GM23338 (cell line): Measurements from ENCODE around the gene GPR141. TPM values are rescaled to one million over a fixed set of nuclear protein-coding genes. Genes with fewer than 3 reads are reported as not detected.

ENCODE experiments used
- ATAC-seq: fragments of 200-7000 bp; cut with Tn5 transposase; 3 replicates; pipeline ENCODE4 v1.9.1; 2020
- DNase-seq: peaks from one replicate; pipeline ENCODE4 v3.0.0-alpha.2; 2015; ENCODE audit warnings: low spot score
- H2AFZ ChIP-seq: fragments of 200-600 bp; sonication (generic); 2 replicates; pipeline ENCODE4 v1.8.0; 2016; ENCODE audit warnings: antibody characterized with exemption, mild to moderate bottlenecking, moderate library complexity
- H3F3A ChIP-seq: fragments of 200-600 bp; sonication (generic); replicated peaks from 2 replicates; pipeline ENCODE4 v1.8.0; 2017; ENCODE audit warnings: antibody characterized with exemption, mixed run types, low read depth
- H3K27ac ChIP-seq: fragments of 200-600 bp; sonication (generic); 2 replicates; pipeline ENCODE4 v1.6.1; 2016; ENCODE audit warnings: low read depth
- H3K27me3 ChIP-seq: fragments of 200-600 bp; sonication (generic); 2 replicates; pipeline ENCODE4 v1.8.0; 2016; ENCODE audit warnings: mild to moderate bottlenecking, mixed run types, moderate library complexity; ENCODE audit not compliant: insufficient read depth
- H3K36me3 ChIP-seq: fragments of 200-600 bp; sonication (generic); 2 replicates; pipeline ENCODE4 v1.8.0; 2016; ENCODE audit warnings: mild to moderate bottlenecking; ENCODE audit not compliant: insufficient read depth
- H3K4me1 ChIP-seq: fragments of 200-600 bp; sonication (generic); 2 replicates; pipeline ENCODE4 v1.8.0; 2016; ENCODE audit warnings: mild to moderate bottlenecking, moderate library complexity; ENCODE audit not compliant: insufficient read depth
- H3K4me2 ChIP-seq: fragments of 200-600 bp; sonication (generic); 2 replicates; pipeline ENCODE4 v1.7.1; 2017; ENCODE audit warnings: mixed run types
- H3K4me3 ChIP-seq: fragments of 200-600 bp; sonication (generic); 2 replicates; pipeline ENCODE4 v1.6.1; 2016; ENCODE audit warnings: mixed run types
- H3K79me2 ChIP-seq: fragments of 200-600 bp; sonication (generic); replicated peaks from 2 replicates; pipeline ENCODE4 v1.8.0; 2017; ENCODE audit warnings: mild to moderate bottlenecking; ENCODE audit not compliant: insufficient read depth
- H3K9me2 ChIP-seq: fragments of 200-600 bp; sonication (generic); 2 replicates; pipeline ENCODE4 v1.8.0; 2017; ENCODE audit not compliant: insufficient read depth
- H4K20me1 ChIP-seq: fragments of 200-600 bp; sonication (generic); replicated peaks from 2 replicates; pipeline ENCODE4 v1.8.0; 2017; ENCODE audit warnings: mild to moderate bottlenecking; ENCODE audit not compliant: insufficient read depth
- H3K27ac Mint-ChIP-seq: 2 replicates; pipeline ENCODE4 v1.8.0; 2020; ENCODE audit warnings: inconsistent platforms, mild to moderate bottlenecking, moderate library complexity, mixed read lengths
- H3K27me3 Mint-ChIP-seq: 3 replicates; pipeline ENCODE4 v1.8.0; 2022; ENCODE audit warnings: low read depth, mild to moderate bottlenecking, moderate library complexity, mixed read lengths, inconsistent platforms; ENCODE audit not compliant: insufficient read depth, poor library complexity
- H3K36me3 Mint-ChIP-seq: 3 replicates; pipeline ENCODE4 v1.8.0; 2021; ENCODE audit warnings: low read depth, mild to moderate bottlenecking, inconsistent platforms, moderate library complexity, mixed read lengths
- H3K4me1 Mint-ChIP-seq: 3 replicates; pipeline ENCODE4 v1.8.0; 2020; ENCODE audit warnings: mild to moderate bottlenecking, inconsistent platforms, mixed read lengths
- H3K4me3 Mint-ChIP-seq: 3 replicates; pipeline ENCODE4 v1.8.0; 2021; ENCODE audit warnings: moderate library complexity, mild to moderate bottlenecking, inconsistent platforms, mixed read lengths
- H3K9me3 Mint-ChIP-seq: 3 replicates; pipeline ENCODE4 v1.8.0; 2020; ENCODE audit warnings: moderate library complexity, mild to moderate bottlenecking, inconsistent platforms, mixed read lengths
- CREB1 ChIP-seq: fragments of 250-450 bp; sonication (Bioruptor Pico); IDR thresholded peaks from 2 replicates; pipeline ENCODE4 v1.5.0; 2020; ENCODE audit warnings: low read depth, mild to moderate bottlenecking, moderate library complexity
- CTCF ChIP-seq, 2 experiments: fragments of 200-600 bp in 1 of 2; sonication (generic) in 1 of 2; conservative IDR thresholded peaks; 2 replicates each; pipeline versions ENCODE4 v1.5.1 to v1.6.1; 2016 to 2017; ENCODE audit warnings: antibody characterized with exemption in 2 of 2, low read depth in 2 of 2, mild to moderate bottlenecking in 2 of 2, moderate library complexity in 1 of 2
- EZH2 ChIP-seq: fragments of 200-600 bp; sonication (generic); IDR thresholded peaks from one replicate; pipeline ENCODE4 v1.8.0; 2017; ENCODE audit warnings: antibody characterized with exemption, mild to moderate bottlenecking, low read depth; ENCODE audit not compliant: unreplicated experiment
- EZH2phosphoT487 ChIP-seq: fragments of 200-600 bp; sonication (generic); IDR thresholded peaks from one replicate; pipeline ENCODE4 v1.8.1; 2018; ENCODE audit warnings: antibody characterized with exemption; ENCODE audit not compliant: unreplicated experiment
- JUNB ChIP-seq: IDR thresholded peaks from one replicate; pipeline ENCODE4 v1.6.1; 2016; ENCODE audit warnings: antibody characterized with exemption; ENCODE audit not compliant: unreplicated experiment
- NANOG ChIP-seq: IDR thresholded peaks from 2 replicates; pipeline ENCODE4 v1.6.1; 2016; ENCODE audit warnings: antibody characterized with exemption, borderline replicate concordance
- POLR2AphosphoS5 ChIP-seq: IDR thresholded peaks from 2 replicates; pipeline ENCODE4 v1.6.1; 2016; ENCODE audit warnings: antibody characterized with exemption, low read depth
- STAT1 ChIP-seq: IDR thresholded peaks from one replicate; pipeline ENCODE4 v1.6.1; 2016; ENCODE audit warnings: antibody characterized with exemption; ENCODE audit not compliant: unreplicated experiment
- ZNF114 ChIP-seq: fragments of 250-450 bp; sonication (Bioruptor Pico); IDR thresholded peaks from 2 replicates; pipeline ENCODE4 v1.5.0; 2020; ENCODE audit warnings: mild to moderate bottlenecking, moderate library complexity
- ZNF331 ChIP-seq: fragments of 250-450 bp; sonication (Bioruptor Pico); IDR thresholded peaks from 2 replicates; pipeline ENCODE4 v1.5.0; 2020; ENCODE audit warnings: low read depth, mild to moderate bottlenecking, moderate library complexity
- polyA plus RNA-seq: library from polyadenylated mRNA; unstranded; fragments of >200 nt; fragmentation: Nextera tagmentation; extraction: Ambion mirVana; gene quantifications from 2 replicates; pipeline ENCODE4 v1.2.1, GENCODE V29; 2016
- total RNA-seq: library from RNA; depleted of rRNA; stranded (reverse); fragments of >200 nt; shearing (Covaris generic); gene quantifications from 2 replicates; pipeline ENCODE4 v1.2.3, GENCODE V29; 2014
- TF ChIP-seq, protein P1 (sequence below): fragments of 250-450 bp; sonication (Bioruptor Pico); IDR thresholded peaks from 2 replicates; pipeline ENCODE4 v1.5.0; 2020; ENCODE audit warnings: mild to moderate bottlenecking, moderate library complexity
- TF ChIP-seq, protein P2 (sequence below): IDR thresholded peaks from one replicate; pipeline ENCODE4 v1.6.1; 2018; ENCODE audit warnings: antibody characterized with exemption; ENCODE audit not compliant: unreplicated experiment

Gene GPR141
- total and polyA plus RNA-seq, 2 experiments from 2014 or later = 0.80 TPM; not detected in 1

DNA sequence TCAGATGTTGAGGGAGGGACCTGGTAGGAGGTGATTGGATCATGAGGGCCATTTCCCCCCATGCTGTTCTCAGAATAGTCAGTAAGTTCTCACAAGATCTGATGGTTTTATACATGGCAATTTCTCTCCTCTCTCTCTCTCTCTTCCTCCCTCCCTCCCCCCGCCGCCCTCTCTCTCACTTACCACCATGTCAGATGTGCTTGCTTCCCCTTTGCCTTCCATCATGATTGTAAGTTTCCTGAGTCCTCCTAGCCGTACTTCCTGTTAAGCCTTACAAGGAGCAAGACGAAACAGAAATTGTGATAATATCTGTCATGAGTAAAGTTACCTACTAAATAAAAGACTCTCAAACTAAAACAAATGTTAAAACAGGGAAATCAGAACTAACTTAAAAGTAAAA lies 19.9 kb upstream of the GPR141 start (continued):
- no peak for TF ChIP-seq ZNF331 (CRISPR knock-in tag)
- no peak for TF ChIP-seq NANOG

DNA sequence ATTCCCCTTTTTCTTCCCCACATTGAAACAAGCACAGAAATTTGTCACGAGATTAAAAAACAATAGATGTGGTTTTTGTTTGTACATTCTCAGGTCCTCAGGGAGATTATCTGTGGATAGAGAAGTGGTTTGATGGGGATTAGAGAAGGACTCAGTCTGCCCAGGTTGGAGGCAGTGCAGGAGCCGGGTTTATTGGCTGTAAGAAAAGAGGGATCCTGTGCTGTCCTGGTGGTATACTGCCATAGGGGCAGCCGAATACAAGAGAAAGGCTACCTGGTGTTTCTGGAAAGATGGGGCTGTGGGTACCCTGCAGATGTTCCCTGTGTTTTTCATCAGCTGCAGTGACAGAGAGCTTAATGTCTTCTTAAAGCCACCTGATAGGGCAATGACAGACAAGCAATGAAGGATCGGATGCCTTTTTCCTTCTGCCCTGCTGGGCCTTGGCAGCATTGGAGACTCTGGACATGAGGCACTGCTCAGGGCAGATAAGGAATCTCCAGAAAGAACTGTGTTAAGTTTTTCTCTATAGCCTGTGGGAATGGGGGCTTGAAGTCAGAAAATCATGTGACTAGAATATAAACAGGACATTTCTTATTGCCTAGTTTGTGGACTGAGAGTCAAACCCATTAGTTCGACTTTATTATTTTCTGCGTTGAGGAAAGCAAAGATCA lies 18.1 kb upstream of the GPR141 start:
- no peaks in the 10 kb centered on the region for H3K79me2 ChIP-seq
- H3K27me3 ChIP-seq = no peaks in the 10 kb centered on the region
- H3K4me1 ChIP-seq = peaks cover 42% of the 10 kb centered on the region
- peaks cover 1% of the 10 kb centered on the region for H3K27me3 Mint-ChIP-seq
- H3K36me3 ChIP-seq = no peaks in the 10 kb centered on the region
- H3K27ac ChIP-seq = no peak overlapping the region
- peaks cover 39% of the 10 kb centered on the region for H3K4me1 Mint-ChIP-seq
- peak overlapping the region; percentile 41; the same call in 1 of the 2 replicates for H2AFZ ChIP-seq
- no peaks in the 10 kb centered on the region for H3K36me3 Mint-ChIP-seq
- H3K4me2 ChIP-seq = peak overlapping the region; percentile 68
- no peaks in the 10 kb centered on the region for H3K9me3 Mint-ChIP-seq
- no peak overlapping the region for H3K27ac Mint-ChIP-seq
- H3F3A ChIP-seq = 0 out of 2 replicates have a peak, but pooled peaks cover 3% of the 10 kb centered on the region
- no peak overlapping the region for H3K4me3 Mint-ChIP-seq
- DNase-seq (no peak), ATAC-seq (peak; percentile 76)
- no peak overlapping the region for H3K4me3 ChIP-seq
- no peaks in the 10 kb centered on the region for H4K20me1 ChIP-seq
- H3K9me2 ChIP-seq = 0 out of 2 replicates have a peak, but pooled peaks cover 4% of the 10 kb centered on the region
- no peak for TF ChIP-seq CREB1
- TF ChIP-seq EZH2phosphoT487 = no peak
- TF ChIP-seq ZNF331 (CRISPR knock-in tag) = no peak
- TF ChIP-seq NANOG = no peak
- TF ChIP-seq EZH2 = no peak
- no peak for TF ChIP-seq STAT1
- TF ChIP-seq JUNB = no peak
- no peak for TF ChIP-seq CTCF (conservative IDR thresholded peaks at IDR 0.05; ENCODE audit: low read depth in 2 of 2)
- TF ChIP-seq, protein P1, sequence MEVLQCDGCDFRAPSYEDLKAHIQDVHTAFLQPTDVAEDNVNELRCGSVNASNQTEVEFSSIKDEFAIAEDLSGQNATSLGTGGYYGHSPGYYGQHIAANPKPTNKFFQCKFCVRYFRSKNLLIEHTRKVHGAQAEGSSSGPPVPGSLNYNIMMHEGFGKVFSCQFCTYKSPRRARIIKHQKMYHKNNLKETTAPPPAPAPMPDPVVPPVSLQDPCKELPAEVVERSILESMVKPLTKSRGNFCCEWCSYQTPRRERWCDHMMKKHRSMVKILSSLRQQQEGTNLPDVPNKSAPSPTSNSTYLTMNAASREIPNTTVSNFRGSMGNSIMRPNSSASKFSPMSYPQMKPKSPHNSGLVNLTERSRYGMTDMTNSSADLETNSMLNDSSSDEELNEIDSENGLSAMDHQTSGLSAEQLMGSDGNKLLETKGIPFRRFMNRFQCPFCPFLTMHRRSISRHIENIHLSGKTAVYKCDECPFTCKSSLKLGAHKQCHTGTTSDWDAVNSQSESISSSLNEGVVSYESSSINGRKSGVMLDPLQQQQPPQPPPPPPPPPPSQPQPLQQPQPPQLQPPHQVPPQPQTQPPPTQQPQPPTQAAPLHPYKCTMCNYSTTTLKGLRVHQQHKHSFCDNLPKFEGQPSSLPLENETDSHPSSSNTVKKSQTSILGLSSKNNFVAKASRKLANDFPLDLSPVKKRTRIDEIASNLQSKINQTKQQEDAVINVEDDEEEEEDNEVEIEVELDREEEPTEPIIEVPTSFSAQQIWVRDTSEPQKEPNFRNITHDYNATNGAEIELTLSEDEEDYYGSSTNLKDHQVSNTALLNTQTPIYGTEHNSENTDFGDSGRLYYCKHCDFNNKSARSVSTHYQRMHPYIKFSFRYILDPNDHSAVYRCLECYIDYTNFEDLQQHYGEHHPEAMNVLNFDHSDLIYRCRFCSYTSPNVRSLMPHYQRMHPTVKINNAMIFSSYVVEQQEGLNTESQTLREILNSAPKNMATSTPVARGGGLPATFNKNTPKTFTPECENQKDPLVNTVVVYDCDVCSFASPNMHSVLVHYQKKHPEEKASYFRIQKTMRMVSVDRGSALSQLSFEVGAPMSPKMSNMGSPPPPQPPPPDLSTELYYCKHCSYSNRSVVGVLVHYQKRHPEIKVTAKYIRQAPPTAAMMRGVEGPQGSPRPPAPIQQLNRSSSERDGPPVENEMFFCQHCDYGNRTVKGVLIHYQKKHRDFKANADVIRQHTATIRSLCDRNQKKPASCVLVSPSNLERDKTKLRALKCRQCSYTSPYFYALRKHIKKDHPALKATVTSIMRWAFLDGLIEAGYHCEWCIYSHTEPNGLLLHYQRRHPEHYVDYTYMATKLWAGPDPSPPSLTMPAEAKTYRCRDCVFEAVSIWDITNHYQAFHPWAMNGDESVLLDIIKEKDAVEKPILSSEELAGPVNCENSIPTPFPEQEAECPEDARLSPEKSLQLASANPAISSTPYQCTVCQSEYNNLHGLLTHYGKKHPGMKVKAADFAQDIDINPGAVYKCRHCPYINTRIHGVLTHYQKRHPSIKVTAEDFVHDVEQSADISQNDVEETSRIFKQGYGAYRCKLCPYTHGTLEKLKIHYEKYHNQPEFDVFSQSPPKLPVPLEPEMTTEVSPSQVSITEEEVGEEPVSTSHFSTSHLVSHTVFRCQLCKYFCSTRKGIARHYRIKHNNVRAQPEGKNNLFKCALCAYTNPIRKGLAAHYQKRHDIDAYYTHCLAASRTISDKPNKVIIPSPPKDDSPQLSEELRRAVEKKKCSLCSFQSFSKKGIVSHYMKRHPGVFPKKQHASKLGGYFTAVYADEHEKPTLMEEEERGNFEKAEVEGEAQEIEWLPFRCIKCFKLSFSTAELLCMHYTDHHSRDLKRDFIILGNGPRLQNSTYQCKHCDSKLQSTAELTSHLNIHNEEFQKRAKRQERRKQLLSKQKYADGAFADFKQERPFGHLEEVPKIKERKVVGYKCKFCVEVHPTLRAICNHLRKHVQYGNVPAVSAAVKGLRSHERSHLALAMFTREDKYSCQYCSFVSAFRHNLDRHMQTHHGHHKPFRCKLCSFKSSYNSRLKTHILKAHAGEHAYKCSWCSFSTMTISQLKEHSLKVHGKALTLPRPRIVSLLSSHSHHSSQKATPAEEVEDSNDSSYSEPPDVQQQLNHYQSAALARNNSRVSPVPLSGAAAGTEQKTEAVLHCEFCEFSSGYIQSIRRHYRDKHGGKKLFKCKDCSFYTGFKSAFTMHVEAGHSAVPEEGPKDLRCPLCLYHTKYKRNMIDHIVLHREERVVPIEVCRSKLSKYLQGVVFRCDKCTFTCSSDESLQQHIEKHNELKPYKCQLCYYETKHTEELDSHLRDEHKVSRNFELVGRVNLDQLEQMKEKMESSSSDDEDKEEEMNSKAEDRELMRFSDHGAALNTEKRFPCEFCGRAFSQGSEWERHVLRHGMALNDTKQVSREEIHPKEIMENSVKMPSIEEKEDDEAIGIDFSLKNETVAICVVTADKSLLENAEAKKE = no peak
- no peak for TF ChIP-seq ZNF114 (CRISPR knock-in tag)
- TF ChIP-seq, protein P2, sequence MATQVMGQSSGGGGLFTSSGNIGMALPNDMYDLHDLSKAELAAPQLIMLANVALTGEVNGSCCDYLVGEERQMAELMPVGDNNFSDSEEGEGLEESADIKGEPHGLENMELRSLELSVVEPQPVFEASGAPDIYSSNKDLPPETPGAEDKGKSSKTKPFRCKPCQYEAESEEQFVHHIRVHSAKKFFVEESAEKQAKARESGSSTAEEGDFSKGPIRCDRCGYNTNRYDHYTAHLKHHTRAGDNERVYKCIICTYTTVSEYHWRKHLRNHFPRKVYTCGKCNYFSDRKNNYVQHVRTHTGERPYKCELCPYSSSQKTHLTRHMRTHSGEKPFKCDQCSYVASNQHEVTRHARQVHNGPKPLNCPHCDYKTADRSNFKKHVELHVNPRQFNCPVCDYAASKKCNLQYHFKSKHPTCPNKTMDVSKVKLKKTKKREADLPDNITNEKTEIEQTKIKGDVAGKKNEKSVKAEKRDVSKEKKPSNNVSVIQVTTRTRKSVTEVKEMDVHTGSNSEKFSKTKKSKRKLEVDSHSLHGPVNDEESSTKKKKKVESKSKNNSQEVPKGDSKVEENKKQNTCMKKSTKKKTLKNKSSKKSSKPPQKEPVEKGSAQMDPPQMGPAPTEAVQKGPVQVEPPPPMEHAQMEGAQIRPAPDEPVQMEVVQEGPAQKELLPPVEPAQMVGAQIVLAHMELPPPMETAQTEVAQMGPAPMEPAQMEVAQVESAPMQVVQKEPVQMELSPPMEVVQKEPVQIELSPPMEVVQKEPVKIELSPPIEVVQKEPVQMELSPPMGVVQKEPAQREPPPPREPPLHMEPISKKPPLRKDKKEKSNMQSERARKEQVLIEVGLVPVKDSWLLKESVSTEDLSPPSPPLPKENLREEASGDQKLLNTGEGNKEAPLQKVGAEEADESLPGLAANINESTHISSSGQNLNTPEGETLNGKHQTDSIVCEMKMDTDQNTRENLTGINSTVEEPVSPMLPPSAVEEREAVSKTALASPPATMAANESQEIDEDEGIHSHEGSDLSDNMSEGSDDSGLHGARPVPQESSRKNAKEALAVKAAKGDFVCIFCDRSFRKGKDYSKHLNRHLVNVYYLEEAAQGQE = no peak
- no peak for TF ChIP-seq POLR2AphosphoS5
